Liver (tissue), 3 donors: ENCODE results near the gene ROBO3.

ENCODE experiments used
- RAD21 ChIP-seq, 2 donors: IDR thresholded peaks; 2 replicates each; pipeline ENCODE4 v1.6.1; 2016; ENCODE audit warnings: antibody characterized with exemption in 2 of 2, mild to moderate bottlenecking in 2 of 2
- REST ChIP-seq: IDR thresholded peaks from 2 replicates; pipeline ENCODE4 v1.6.1; 2016; ENCODE audit warnings: antibody characterized with exemption, mild to moderate bottlenecking
- RXRA ChIP-seq, 2 donors: IDR thresholded peaks; 2 replicates each; pipeline ENCODE4 v1.6.1; 2017 to 2018; ENCODE audit warnings: antibody characterized with exemption in 2 of 2, mild to moderate bottlenecking in 1 of 2
- TF ChIP-seq, protein P1 (sequence below): fragments of 150-350 bp; IDR thresholded peaks from 2 replicates; pipeline ENCODE4 v1.5.1; 2017; ENCODE audit warnings: improper control_type of control experiment, low read depth, low read length; ENCODE audit not compliant: missing input control
- donor health status: healthy.
- donor health status: healthy.

DNA sequence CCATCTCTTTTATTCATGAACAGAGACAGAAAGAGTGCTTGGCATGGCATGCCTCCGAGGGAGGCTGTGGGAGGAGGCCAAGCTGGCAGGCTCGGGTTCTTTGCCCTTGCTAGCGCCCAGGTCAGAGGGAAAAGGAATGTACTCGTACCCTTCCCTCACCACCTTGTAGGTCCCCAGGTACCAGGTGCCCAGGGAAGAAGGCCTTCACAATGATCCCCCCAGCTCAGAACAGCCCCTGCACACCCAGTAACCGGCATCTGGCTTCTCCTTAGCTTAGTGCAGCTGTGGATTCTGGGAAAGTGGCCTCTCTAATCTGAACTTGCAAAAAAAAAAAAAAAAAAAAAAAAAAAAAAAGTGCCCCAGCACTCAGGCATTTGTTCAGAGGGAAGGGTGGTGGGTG is 55.1 kb downstream of the ROBO3 start:
- TF ChIP-seq, protein P1, sequence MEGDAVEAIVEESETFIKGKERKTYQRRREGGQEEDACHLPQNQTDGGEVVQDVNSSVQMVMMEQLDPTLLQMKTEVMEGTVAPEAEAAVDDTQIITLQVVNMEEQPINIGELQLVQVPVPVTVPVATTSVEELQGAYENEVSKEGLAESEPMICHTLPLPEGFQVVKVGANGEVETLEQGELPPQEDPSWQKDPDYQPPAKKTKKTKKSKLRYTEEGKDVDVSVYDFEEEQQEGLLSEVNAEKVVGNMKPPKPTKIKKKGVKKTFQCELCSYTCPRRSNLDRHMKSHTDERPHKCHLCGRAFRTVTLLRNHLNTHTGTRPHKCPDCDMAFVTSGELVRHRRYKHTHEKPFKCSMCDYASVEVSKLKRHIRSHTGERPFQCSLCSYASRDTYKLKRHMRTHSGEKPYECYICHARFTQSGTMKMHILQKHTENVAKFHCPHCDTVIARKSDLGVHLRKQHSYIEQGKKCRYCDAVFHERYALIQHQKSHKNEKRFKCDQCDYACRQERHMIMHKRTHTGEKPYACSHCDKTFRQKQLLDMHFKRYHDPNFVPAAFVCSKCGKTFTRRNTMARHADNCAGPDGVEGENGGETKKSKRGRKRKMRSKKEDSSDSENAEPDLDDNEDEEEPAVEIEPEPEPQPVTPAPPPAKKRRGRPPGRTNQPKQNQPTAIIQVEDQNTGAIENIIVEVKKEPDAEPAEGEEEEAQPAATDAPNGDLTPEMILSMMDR: no peak
- TF ChIP-seq RXRA (IDR thresholded peaks at IDR 0.05): no peak
- TF ChIP-seq REST: no peak
- TF ChIP-seq RAD21 (IDR thresholded peaks at IDR 0.05): no peak
